ENCODE data around the gene RABGAP1L.
"Not testable (repeated sequence)": the region's sequence is repeated elsewhere in the genome, so short reads cannot be mapped to it uniquely, and the experiment has no call there.

The RABGAP1L gene

DNA sequence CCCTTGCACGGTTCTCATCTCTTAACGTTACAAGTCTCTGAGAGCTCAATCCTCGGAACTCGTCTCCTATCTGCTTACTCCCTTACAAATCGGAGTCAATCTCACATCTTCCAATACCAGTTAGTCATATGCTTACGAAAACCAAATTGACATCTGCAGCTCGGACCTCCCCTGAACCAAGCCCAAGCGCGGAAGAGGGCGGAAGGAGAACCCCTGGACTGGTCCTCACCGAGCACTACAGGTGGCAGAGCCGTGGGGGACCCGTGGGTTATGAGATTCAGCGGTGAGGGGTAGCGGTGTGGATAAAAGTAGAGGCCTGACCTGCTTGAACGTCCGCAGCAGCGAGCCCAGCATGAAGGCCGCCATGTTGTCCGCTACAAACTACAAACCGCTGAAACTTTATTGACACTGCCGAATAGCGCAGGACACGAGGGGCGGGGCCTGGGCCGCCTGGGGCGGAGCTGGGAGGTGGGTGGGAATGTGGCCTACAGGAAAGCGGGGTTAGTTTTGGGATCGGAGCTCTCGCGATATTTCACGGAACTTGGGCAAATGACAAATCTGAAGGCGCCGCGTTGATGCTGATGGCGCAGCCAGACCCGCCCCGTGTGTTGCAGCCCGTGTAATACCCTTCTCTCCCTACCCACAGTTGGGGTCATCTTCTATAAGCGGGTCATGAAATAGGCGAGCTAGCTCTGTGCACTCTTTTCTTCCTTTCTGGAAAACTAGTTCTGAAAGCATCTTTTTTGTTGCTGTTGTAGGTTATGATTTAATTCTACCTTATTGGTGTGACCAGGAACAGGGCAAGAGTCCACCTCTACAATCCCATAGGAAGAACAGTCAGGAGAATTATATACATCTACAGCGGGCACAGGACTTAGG is 864.0 kb downstream of the RABGAP1L start, which contains the start of gene MRPS14 (continued):
- TF ChIP-seq ZNF580 (tag by site-specific recombination; IDR thresholded peaks at IDR 0.05) = peak; percentile 50; the same call in 1 of the 2 replicates
- TF ChIP-seq ZNF548 (tag by site-specific recombination; IDR thresholded peaks at IDR 0.05) = no peak
- peak; percentile 71 for TF ChIP-seq GLIS2 (tag by site-specific recombination; IDR thresholded peaks at IDR 0.05)
- no peak for TF ChIP-seq ZNF707 (tag by site-specific recombination; IDR thresholded peaks at IDR 0.05)
- TF ChIP-seq, protein P1, sequence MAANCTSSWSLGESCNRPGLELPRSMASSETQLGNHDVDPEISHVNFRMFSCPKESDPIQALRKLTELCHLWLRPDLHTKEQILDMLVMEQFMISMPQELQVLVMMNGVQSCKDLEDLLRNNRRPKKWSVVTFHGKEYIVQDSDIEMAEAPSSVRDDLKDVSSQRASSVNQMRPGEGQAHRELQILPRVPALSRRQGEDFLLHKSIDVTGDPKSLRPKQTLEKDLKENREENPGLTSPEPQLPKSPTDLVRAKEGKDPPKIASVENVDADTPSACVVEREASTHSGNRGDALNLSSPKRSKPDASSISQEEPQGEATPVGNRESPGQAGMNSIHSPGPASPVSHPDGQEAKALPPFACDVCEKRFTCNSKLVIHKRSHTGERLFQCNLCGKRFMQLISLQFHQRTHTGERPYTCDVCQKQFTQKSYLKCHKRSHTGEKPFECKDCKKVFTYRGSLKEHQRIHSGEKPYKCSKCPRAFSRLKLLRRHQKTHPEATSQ (tag by site-specific recombination; IDR thresholded peaks at IDR 0.05) = peak; percentile 42; the same call in 1 of the 2 replicates
- TF ChIP-seq EGR2 (tag by site-specific recombination; IDR thresholded peaks at IDR 0.05; ENCODE audit: low read depth) = peak; percentile 68
- no peak; the same call in 1 of the 2 replicates for TF ChIP-seq ZBTB20 (tag by site-specific recombination; IDR thresholded peaks at IDR 0.05)
- TF ChIP-seq ZNF140 (tag by site-specific recombination; IDR thresholded peaks at IDR 0.05) = no peak
- TF ChIP-seq ZFHX2 (tag by site-specific recombination; conservative IDR thresholded peaks at IDR 0.05) = peak; percentile 45
- no peak for TF ChIP-seq ZNF544 (tag by site-specific recombination; IDR thresholded peaks at IDR 0.05)
- peak; percentile 30; the same call in 1 of the 2 replicates for TF ChIP-seq ZBTB8A (tag by site-specific recombination; IDR thresholded peaks at IDR 0.05)
- TF ChIP-seq PRDM10 (tag by site-specific recombination; IDR thresholded peaks at IDR 0.05) = peak; percentile 51
- no peak for TF ChIP-seq ZNF280D (tag by site-specific recombination; IDR thresholded peaks at IDR 0.05)
- no peak for TF ChIP-seq ZNF18 (tag by site-specific recombination; IDR thresholded peaks at IDR 0.05)
- no peak for TF ChIP-seq ZNF37A (tag by site-specific recombination; IDR thresholded peaks at IDR 0.05)
- TF ChIP-seq ATF2 (tag by site-specific recombination; IDR thresholded peaks at IDR 0.05; ENCODE audit: low read depth) = no peak
- TF ChIP-seq PATZ1 (tag by site-specific recombination; IDR thresholded peaks at IDR 0.05) = peak; percentile 60

GRCh38 chr1:175023922-175024242 is 864.6 kb downstream of the RABGAP1L start:
- H3K27ac ChIP-seq (ENCODE audit: extremely low read depth, low read depth, low read length); H3K4me1 ChIP-seq (ENCODE audit: control insufficient read depth, insufficient read depth, low read length); H3K9me3 ChIP-seq (ENCODE audit: control insufficient read depth, insufficient read depth, low read depth, low read length): not testable (repeated sequence)
- Histone ChIP-seq H3K4me3 (ENCODE audit: low read depth, low read length) (peak overlapping the region; percentile 95), H3K36me3 (ENCODE audit: control insufficient read depth in 2 of 2, insufficient read depth in 1 of 2, low read length in 2 of 2) (peaks cover 0 to 11% of the 10 kb centered on the region in 2 experiments; a peak in 2 of 3 replicates)
- CTCF ChIA-PET = interaction anchor here (0.6 to 1.0 kb wide), 3 partner anchors 17 to 1465 kb away, joined by 3 read pairs; no protein-coding TSS in a partner anchor
- POLR2A ChIA-PET = interaction anchor here (0.7 to 3.8 kb wide), 10 partner anchors 9 to 1187 kb away, joined by 3 to 58 read pairs (median 5); partner anchors contain the start of gene CACYBP

Data from HEK293 (cell line).